A549 (cell line): ENCODE results near the gene TSTD1. TPM values are rescaled to one million over a fixed set of nuclear protein-coding genes. Genes with fewer than 3 reads are reported as not detected.

ENCODE experiments used
- ATAC-seq, 2 experiments: fragments of 200-7000 bp in 1 of 2; fragments of >200 bp in 1 of 2; cut with Nextera tagmentation in 1 of 2; cut with Tn5 transposase in 1 of 2; 3 replicates each; pipeline versions ENCODE4 v1.8.0 to v1.9.1; 2018 to 2020; ENCODE audit warnings: mild to moderate bottlenecking in 1 of 2, moderate library complexity in 1 of 2
- CTCF ChIA-PET: fragments of 300-600 bp; sonication (Branson Sonifier 250); formaldehyde crosslinking; extraction: SDS; loops from one replicate; lab custom pipeline; 2021; ENCODE audit warnings: antibody characterized with exemption, inconsistent platforms; lab: Yijun Ruan, JAX
- POLR2A ChIA-PET: fragments of 350-600 bp; formaldehyde crosslinking; extraction: SDS; loops from one replicate; lab custom pipeline; 2021; ENCODE audit warnings: antibody characterized with exemption, inconsistent platforms; lab: Yijun Ruan, JAX
- DNase-seq, 2 experiments: peaks; one replicate each; pipeline versions ENCODE4 v3.0.0 to v3.0.0-alpha.2; 2011 to 2016; ENCODE audit warnings: low read depth in 1 of 2, low spot score in 1 of 2
- FAIRE-seq: peaks from 2 replicates; lab custom pipeline; 2011; peaks lifted over from hg19 to GRCh38; lab: Jason Lieb, UNC
- H3K27ac ChIP-seq, 2 experiments: fragments of >200 bp; sonication (Bioruptor Twin); formaldehyde crosslinking; 3 replicates each; pipeline ENCODE4 v1.5.1; 2016 to 2017
- H3K4me1 ChIP-seq: fragments of >200 bp; sonication (Bioruptor Twin); formaldehyde crosslinking; 3 replicates; pipeline ENCODE4 v1.6.1; 2016
- H3K4me2 ChIP-seq: fragments of >200 bp; sonication (Bioruptor Twin); formaldehyde crosslinking; 3 replicates; pipeline ENCODE4 v1.6.1; 2016
- H3K4me3 ChIP-seq: fragments of >200 bp; sonication (Bioruptor Twin); formaldehyde crosslinking; 3 replicates; pipeline ENCODE4 v1.5.1; 2016
- H3K9me3 ChIP-seq: fragments of >200 bp; sonication (Bioruptor Twin); formaldehyde crosslinking; 3 replicates; pipeline ENCODE4 v1.6.1; 2016
- ATOH8 ChIP-seq: fragments of 250-450 bp; sonication (Bioruptor Pico); IDR thresholded peaks from 2 replicates; pipeline ENCODE4 v1.5.0; 2020; ENCODE audit warnings: low read depth, mild to moderate bottlenecking, moderate library complexity
- CBX2 ChIP-seq: fragments of 200-600 bp; sonication (generic); IDR thresholded peaks from 2 replicates; pipeline ENCODE4 v1.6.1; 2016; ENCODE audit warnings: low read depth, mild to moderate bottlenecking, borderline replicate concordance
- CTCF ChIP-seq: fragments of >200 bp; sonication (Bioruptor Twin); formaldehyde crosslinking; IDR thresholded peaks from 3 replicates; pipeline ENCODE4 v1.5.1; 2016
- EHMT2 ChIP-seq: fragments of 200-600 bp; sonication (generic); IDR thresholded peaks from 2 replicates; pipeline ENCODE4 v1.6.1; 2016; ENCODE audit warnings: antibody characterized with exemption, low read depth, mild to moderate bottlenecking, moderate library complexity
- EP300 ChIP-seq, 2 experiments: fragments of >200 bp; sonication (Bioruptor Twin); formaldehyde crosslinking; IDR thresholded peaks; 2 replicates in 1 of 2; 3 replicates in 1 of 2; pipeline ENCODE4 v1.6.1; 2016 to 2017
- FOSB ChIP-seq: fragments of 250-450 bp; sonication (Bioruptor Pico); IDR thresholded peaks from 2 replicates; pipeline ENCODE4 v1.5.0; 2020; ENCODE audit warnings: mild to moderate bottlenecking, moderate library complexity
- FOSL2 ChIP-seq, 2 experiments: fragments of 450-650 bp in 1 of 2; fragments of >200 bp in 1 of 2; sonication (Bioruptor Twin) in 1 of 2; formaldehyde crosslinking; IDR thresholded peaks; 2 replicates each; pipeline versions ENCODE4 v1.5.0 to v1.6.1; 2016 to 2020; ENCODE audit warnings: mild to moderate bottlenecking in 1 of 2, moderate library complexity in 1 of 2
- FOXS1 ChIP-seq: fragments of 250-450 bp; sonication (Bioruptor Pico); IDR thresholded peaks from 2 replicates; pipeline ENCODE4 v1.5.0; 2020; ENCODE audit warnings: mild to moderate bottlenecking, moderate library complexity
- HDAC2 ChIP-seq: fragments of 200-600 bp; sonication (generic); IDR thresholded peaks from 2 replicates; pipeline ENCODE4 v1.6.1; 2016
- HES2 ChIP-seq: fragments of >200 bp; sonication (Bioruptor Twin); formaldehyde crosslinking; IDR thresholded peaks from 2 replicates; pipeline ENCODE4 v1.6.1; 2016
- HMGXB4 ChIP-seq: fragments of 250-450 bp; sonication (Bioruptor Pico); IDR thresholded peaks from 2 replicates; pipeline ENCODE4 v1.5.0; 2021; ENCODE audit warnings: mild to moderate bottlenecking, moderate library complexity, borderline replicate concordance
- HOXB13 ChIP-seq: fragments of 250-450 bp; sonication (Bioruptor Pico); IDR thresholded peaks from 2 replicates; pipeline ENCODE4 v1.5.0; 2020; ENCODE audit warnings: low read depth, mild to moderate bottlenecking, moderate library complexity
- KDM1A ChIP-seq: fragments of 200-600 bp; sonication (generic); IDR thresholded peaks from 2 replicates; pipeline ENCODE4 v1.6.1; 2016; ENCODE audit warnings: low read depth, mild to moderate bottlenecking
- KDM5A ChIP-seq: fragments of 200-600 bp; sonication (generic); IDR thresholded peaks from 2 replicates; pipeline ENCODE4 v1.6.1; 2016; ENCODE audit warnings: antibody characterized with exemption, mild to moderate bottlenecking
- MAX ChIP-seq: IDR thresholded peaks from 2 replicates; pipeline ENCODE4 v1.6.1; 2012
- MAZ ChIP-seq: fragments of 150-350 bp; IDR thresholded peaks from 2 replicates; pipeline ENCODE4 v1.6.1; 2014; ENCODE audit warnings: antibody characterized with exemption, low read depth, low read length, borderline replicate concordance
- MYC ChIP-seq: IDR thresholded peaks from 2 replicates; pipeline ENCODE4 v1.6.1; 2012; ENCODE audit warnings: mild to moderate bottlenecking, inconsistent platforms, low read length, improper control_type of control experiment, borderline replicate concordance
- NFE2L2 ChIP-seq: fragments of 150-350 bp; conservative IDR thresholded peaks from 2 replicates; pipeline ENCODE4 v1.6.1; 2014; ENCODE audit warnings: low read length
- NPAS2 ChIP-seq: fragments of 250-450 bp; sonication (Bioruptor Pico); IDR thresholded peaks from 2 replicates; pipeline ENCODE4 v1.8.0; 2022; ENCODE audit warnings: mild to moderate bottlenecking, moderate library complexity, borderline replicate concordance
- RARB ChIP-seq: fragments of 250-450 bp; sonication (Bioruptor Pico); IDR thresholded peaks from 2 replicates; pipeline ENCODE4 v1.8.0; 2021; ENCODE audit warnings: mild to moderate bottlenecking, moderate library complexity
- RCOR1 ChIP-seq: fragments of 150-350 bp; IDR thresholded peaks from 2 replicates; pipeline ENCODE4 v1.6.1; 2014; ENCODE audit warnings: antibody characterized with exemption, low read length, low read depth
- RFX5 ChIP-seq: fragments of 450-650 bp; IDR thresholded peaks from 2 replicates; pipeline ENCODE4 v1.7.1; 2014; ENCODE audit warnings: antibody characterized with exemption, mild to moderate bottlenecking, moderate library complexity
- RNF2 ChIP-seq: fragments of 200-600 bp; sonication (generic); IDR thresholded peaks from 2 replicates; pipeline ENCODE4 v1.6.1; 2016; ENCODE audit warnings: low read depth, mild to moderate bottlenecking, antibody characterized with exemption, moderate library complexity, borderline replicate concordance
- SMC3 ChIP-seq: fragments of >200 bp; sonication (Bioruptor Twin); formaldehyde crosslinking; IDR thresholded peaks from 3 replicates; pipeline ENCODE4 v1.6.1; 2018; ENCODE audit warnings: inconsistent platforms
- SREBF2 ChIP-seq: fragments of 450-650 bp; IDR thresholded peaks from 2 replicates; pipeline ENCODE4 v1.6.1; 2014; ENCODE audit warnings: mild to moderate bottlenecking, moderate library complexity
- TFCP2L1 ChIP-seq: fragments of 250-450 bp; sonication (Bioruptor Pico); IDR thresholded peaks from 2 replicates; pipeline ENCODE4 v1.5.0; 2021; ENCODE audit warnings: mild to moderate bottlenecking
- USF2 ChIP-seq: fragments of 450-650 bp; IDR thresholded peaks from 2 replicates; pipeline ENCODE4 v1.6.1; 2014; ENCODE audit warnings: antibody characterized with exemption
- ZC3H11A ChIP-seq: fragments of 450-650 bp; IDR thresholded peaks from 2 replicates; pipeline ENCODE4 v1.6.1; 2014; ENCODE audit warnings: antibody characterized with exemption, mild to moderate bottlenecking
- ZFP36 ChIP-seq: fragments of 450-650 bp; IDR thresholded peaks from 2 replicates; pipeline ENCODE4 v1.6.1; 2014; ENCODE audit warnings: borderline replicate concordance; ENCODE audit not compliant: partially characterized antibody
- ZSCAN20 ChIP-seq: fragments of 250-450 bp; sonication (Bioruptor Pico); IDR thresholded peaks from 2 replicates; pipeline ENCODE4 v1.8.0; 2022; ENCODE audit warnings: mild to moderate bottlenecking, moderate library complexity
- WGBS: methylation state at CpG from one replicate; pipeline ENCODE4 v1.1.6; 2017; ENCODE audit errors: missing lambda C conversion rate; 5-methylcytosine and 5-hydroxymethylcytosine counted together
- polyA plus RNA-seq, 4 experiments: library from polyadenylated mRNA; depleted of rRNA in 3 of 4; stranded (reverse); fragments of >200 nt; fragmentation: RNase III in 1 of 4; extraction: RNeasy Plus Mini Kit Qiagen cat#74134 plus additional on column Dnase treatment in 1 of 4; gene quantifications; 2 replicates in 3 of 4; 3 replicates in 1 of 4; pipeline ENCODE4 v1.2.3, GENCODE V29; 2011 to 2017

The TSTD1 gene
- polyA plus RNA-seq, 2 of the 4 experiments (the other 2 are of a cell fraction), result 0.17 TPM; not detected in 1

- ChIA-PET POLR2A (no interaction called here), CTCF (interaction anchor here (8.0 to 13.9 kb wide), 2 partner anchors 18 to 28 kb away, joined by 74 to 319 read pairs; partner anchors contain the start of genes KLHDC9 and NECTIN4)
- Histone ChIP-seq H3K4me2 (no peak overlapping the region), H3K4me3 (no peak overlapping the region), H3K9me3 (no peaks in the 10 kb centered on the region), H3K27ac (no peak overlapping the region), H3K4me1 (peaks cover 17% of the 10 kb centered on the region)
- FAIRE-seq, result no peak
- no peak for TF ChIP-seq RCOR1
- TF ChIP-seq RNF2, result no peak
- no peak for TF ChIP-seq EP300 (IDR thresholded peaks at IDR 0.05)
- TF ChIP-seq FOSL2 (IDR thresholded peaks at IDR 0.05), result no peak
- no peak for TF ChIP-seq FOSL2 (CRISPR knock-in tag; IDR thresholded peaks at IDR 0.05)
- no peak for TF ChIP-seq ZC3H11A
- TF ChIP-seq RFX5, result no peak
- no peak for TF ChIP-seq NFE2L2
- no peak for TF ChIP-seq HDAC2
- no peak for TF ChIP-seq CTCF
- no peak for TF ChIP-seq MAX
- no peak for TF ChIP-seq NPAS2
- TF ChIP-seq RARB (CRISPR knock-in tag), result no peak
- no peak for TF ChIP-seq ATOH8 (CRISPR knock-in tag)
- TF ChIP-seq SMC3, result no peak
- TF ChIP-seq MAZ, result no peak
- no peak for TF ChIP-seq KDM5A
- no peak for TF ChIP-seq CBX2
- TF ChIP-seq HMGXB4 (CRISPR knock-in tag), result no peak
- no peak for TF ChIP-seq SREBF2
- TF ChIP-seq ZFP36, result no peak
- WGBS, result 87% methylated on average over 9 of the region's 9 CpGs
- ATAC-seq, result no peak
- DNase-seq, result no peak
Measured at GRCh38 chr1:161069241-161069640, 30.5 kb upstream of the TSTD1 start.

GRCh38 chr1:161068306-161069234, 29.8 kb upstream of the TSTD1 start:
- H3K4me2 ChIP-seq, result no peak overlapping the region
- DNase-seq, result no peak
- ChIA-PET POLR2A (no interaction called here), CTCF (interaction anchor here (1.2 to 13.9 kb wide), 4 partner anchors 12 to 71 kb away, joined by 3 to 319 read pairs (median 5); partner anchors contain the start of gene KLHDC9)
- no peak; a peak in 2 of 6 replicates for ATAC-seq
- no peak overlapping the region for H3K4me3 ChIP-seq
- FAIRE-seq, result no peak
- peaks cover 13% of the 10 kb centered on the region for H3K4me1 ChIP-seq
- H3K9me3 ChIP-seq, result no peaks in the 10 kb centered on the region
- H3K27ac ChIP-seq, result no peak overlapping the region
- WGBS, result 82% methylated on average over 10 of the region's 10 CpGs
- TF ChIP-seq HDAC2 (no peak), ATOH8 (CRISPR knock-in tag) (no peak), USF2 (no peak), EP300 (IDR thresholded peaks at IDR 0.05) (no peak), MYC (no peak), RARB (CRISPR knock-in tag) (no peak), FOSB (CRISPR knock-in tag) (no peak), TFCP2L1 (no peak), ZSCAN20 (CRISPR knock-in tag) (no peak), KDM1A (no peak), HES2 (no peak), FOXS1 (no peak), HOXB13 (no peak), MAZ (no peak), EHMT2 (no peak)
